MCF 10A (cell line): ENCODE results near the gene KLHL17. TPM values are rescaled to one million over a fixed set of nuclear protein-coding genes. Genes with fewer than 3 reads are reported as not detected.

ENCODE experiments used
- BruUV-seq: library from RNA; stranded (reverse); fragments of 400-500 nt; replicated peaks from 2 replicates; lab custom pipeline; 2021; lab: Mats Ljungman, UMichigan
- CTCF ChIA-PET: fragments of 300-600 bp; sonication (Branson Sonifier 250); formaldehyde crosslinking; extraction: SDS; loops from one replicate; lab custom pipeline; 2021; ENCODE audit warnings: antibody characterized with exemption, inconsistent platforms; lab: Yijun Ruan, JAX
- POLR2A ChIA-PET: fragments of 300-600, 350-650 bp; sonication (Branson Sonifier 250); formaldehyde crosslinking; extraction: SDS; loops from one replicate; lab custom pipeline; 2020; ENCODE audit warnings: antibody characterized with exemption, inconsistent platforms; lab: Yijun Ruan, JAX
- DNase-seq: peaks from one replicate; pipeline ENCODE4 v3.0.0-alpha.2; 2018; ENCODE audit not compliant: unreplicated experiment
- H3K27ac Mint-ChIP-seq: one replicate; pipeline ENCODE4 v1.8.0; 2022; ENCODE audit warnings: mild to moderate bottlenecking, low read depth, mixed read lengths; ENCODE audit not compliant: unreplicated experiment
- H3K27me3 Mint-ChIP-seq: one replicate; pipeline ENCODE4 v1.8.0; 2022; ENCODE audit warnings: mixed read lengths; ENCODE audit not compliant: insufficient read depth, unreplicated experiment
- H3K36me3 Mint-ChIP-seq: one replicate; pipeline ENCODE4 v1.8.0; 2022; ENCODE audit warnings: mild to moderate bottlenecking, moderate library complexity, mixed read lengths; ENCODE audit not compliant: insufficient read depth, unreplicated experiment
- H3K4me1 Mint-ChIP-seq: one replicate; pipeline ENCODE4 v1.8.0; 2022; ENCODE audit warnings: mixed read lengths; ENCODE audit not compliant: insufficient read depth, unreplicated experiment
- H3K4me3 Mint-ChIP-seq: one replicate; pipeline ENCODE4 v1.8.0; 2022; ENCODE audit warnings: mild to moderate bottlenecking, moderate library complexity, mixed read lengths; ENCODE audit not compliant: unreplicated experiment
- H3K9me3 Mint-ChIP-seq: one replicate; pipeline ENCODE4 v1.8.0; 2022; ENCODE audit warnings: mixed read lengths; ENCODE audit not compliant: unreplicated experiment
- intact Hi-C: fragments of 100-400 bp; cut with micrococcal nuclease; formaldehyde crosslinking; loops from 2 replicates; pipeline ENCODE4 v1.14.1; 2022
- total RNA-seq: library from RNA; stranded (reverse); gene quantifications from 2 replicates; pipeline ENCODE4 v1.2.3, GENCODE V29; 2022
- TF ChIP-seq, protein P1 (sequence below): fragments of 200-600 bp; IDR thresholded peaks from one replicate; pipeline ENCODE4 v1.8.0; 2022; ENCODE audit warnings: antibody characterized with exemption, mild to moderate bottlenecking; ENCODE audit not compliant: unreplicated experiment

The KLHL17 gene
- total RNA-seq, 1 experiment from 2014 or later: 15.1 TPM

DNA sequence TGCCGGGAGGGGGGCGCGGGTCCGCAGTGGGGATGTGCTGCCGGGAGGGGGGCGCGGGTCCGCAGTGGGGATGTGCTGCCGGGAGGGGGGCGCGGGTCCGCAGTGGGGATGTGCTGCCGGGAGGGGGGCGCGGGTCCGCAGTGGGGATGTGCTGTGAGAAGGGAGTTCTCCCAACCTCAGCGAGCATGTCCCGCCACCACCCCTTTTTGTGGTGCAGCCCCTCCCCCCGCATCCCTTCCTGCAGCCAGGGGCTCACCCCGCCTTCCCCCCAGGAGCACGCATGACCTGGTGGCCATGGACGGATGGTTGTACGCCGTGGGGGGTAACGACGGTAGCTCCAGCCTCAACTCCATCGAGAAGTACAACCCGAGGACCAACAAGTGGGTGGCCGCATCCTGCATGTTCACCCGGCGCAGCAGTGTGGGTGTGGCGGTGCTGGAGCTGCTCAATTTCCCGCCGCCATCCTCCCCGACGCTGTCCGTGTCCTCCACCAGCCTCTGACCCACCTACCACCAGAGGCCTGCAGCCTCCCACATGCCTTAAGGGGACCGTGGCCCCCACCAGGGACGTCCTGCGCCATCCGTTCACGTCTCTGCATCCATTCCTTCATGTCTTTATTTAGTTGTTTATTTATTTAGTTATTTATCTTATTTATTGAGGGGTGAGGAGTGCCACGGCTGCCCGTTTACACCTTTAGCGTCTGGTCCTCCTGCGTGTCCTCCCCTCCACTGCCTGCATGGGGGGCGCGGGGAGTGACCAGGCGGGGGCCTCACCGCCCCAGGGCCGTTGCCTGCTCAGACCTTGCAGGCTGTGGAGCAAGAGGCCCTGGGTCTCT lies 4.5 kb downstream of the KLHL17 start:
- Mint-ChIP-seq H3K36me3 (peaks cover 11% of the 10 kb centered on the region), H3K27me3 (no peaks in the 10 kb centered on the region), H3K4me1 (peaks cover 4% of the 10 kb centered on the region), H3K9me3 (no peaks in the 10 kb centered on the region), H3K27ac (no peak overlapping the region), H3K4me3 (no peak overlapping the region)
- intact Hi-C loops: no loop called here
- ChIA-PET CTCF (interaction anchor here (0.6 to 1.4 kb wide), 2 partner anchors 11 to 18 kb away, joined by 3 to 7 read pairs; no protein-coding TSS in a partner anchor), POLR2A (no interaction called here)
- BruUV-seq: no TSS peak
- DNase-seq: no peak
- TF ChIP-seq, protein P1, sequence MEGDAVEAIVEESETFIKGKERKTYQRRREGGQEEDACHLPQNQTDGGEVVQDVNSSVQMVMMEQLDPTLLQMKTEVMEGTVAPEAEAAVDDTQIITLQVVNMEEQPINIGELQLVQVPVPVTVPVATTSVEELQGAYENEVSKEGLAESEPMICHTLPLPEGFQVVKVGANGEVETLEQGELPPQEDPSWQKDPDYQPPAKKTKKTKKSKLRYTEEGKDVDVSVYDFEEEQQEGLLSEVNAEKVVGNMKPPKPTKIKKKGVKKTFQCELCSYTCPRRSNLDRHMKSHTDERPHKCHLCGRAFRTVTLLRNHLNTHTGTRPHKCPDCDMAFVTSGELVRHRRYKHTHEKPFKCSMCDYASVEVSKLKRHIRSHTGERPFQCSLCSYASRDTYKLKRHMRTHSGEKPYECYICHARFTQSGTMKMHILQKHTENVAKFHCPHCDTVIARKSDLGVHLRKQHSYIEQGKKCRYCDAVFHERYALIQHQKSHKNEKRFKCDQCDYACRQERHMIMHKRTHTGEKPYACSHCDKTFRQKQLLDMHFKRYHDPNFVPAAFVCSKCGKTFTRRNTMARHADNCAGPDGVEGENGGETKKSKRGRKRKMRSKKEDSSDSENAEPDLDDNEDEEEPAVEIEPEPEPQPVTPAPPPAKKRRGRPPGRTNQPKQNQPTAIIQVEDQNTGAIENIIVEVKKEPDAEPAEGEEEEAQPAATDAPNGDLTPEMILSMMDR: no peak

DNA sequence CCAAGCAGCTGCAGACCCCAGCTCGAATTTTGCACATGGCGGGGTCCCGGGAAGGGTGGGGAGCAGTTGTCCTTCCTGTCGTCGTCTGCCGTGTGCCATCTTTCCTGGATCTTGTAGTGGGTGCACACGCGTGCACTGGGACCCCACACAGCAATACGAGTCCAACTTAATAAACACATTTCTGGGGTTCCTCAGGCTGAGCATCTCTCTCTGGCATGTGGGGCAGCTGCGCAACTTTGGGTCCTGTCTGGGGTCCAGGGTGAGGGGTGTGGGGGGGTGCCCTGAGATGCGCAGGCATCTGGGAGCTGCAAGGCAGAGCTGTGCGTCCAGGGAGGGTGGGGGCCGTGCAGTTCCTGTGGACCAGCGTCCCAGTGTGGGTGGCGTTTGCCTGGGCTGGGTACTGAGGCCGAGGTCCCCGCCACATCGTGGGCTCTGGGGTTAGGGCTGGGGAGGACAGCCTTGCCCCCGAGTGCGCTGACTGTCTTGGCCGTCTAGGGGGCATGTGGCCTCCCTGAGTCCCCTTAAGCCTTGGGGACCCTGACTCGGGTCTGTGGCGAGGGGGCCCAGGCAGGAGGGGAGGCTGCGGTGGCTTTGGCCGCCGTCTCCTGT lies 5.2 kb downstream of the KLHL17 start:
- intact Hi-C loops: no loop called here

DNA sequence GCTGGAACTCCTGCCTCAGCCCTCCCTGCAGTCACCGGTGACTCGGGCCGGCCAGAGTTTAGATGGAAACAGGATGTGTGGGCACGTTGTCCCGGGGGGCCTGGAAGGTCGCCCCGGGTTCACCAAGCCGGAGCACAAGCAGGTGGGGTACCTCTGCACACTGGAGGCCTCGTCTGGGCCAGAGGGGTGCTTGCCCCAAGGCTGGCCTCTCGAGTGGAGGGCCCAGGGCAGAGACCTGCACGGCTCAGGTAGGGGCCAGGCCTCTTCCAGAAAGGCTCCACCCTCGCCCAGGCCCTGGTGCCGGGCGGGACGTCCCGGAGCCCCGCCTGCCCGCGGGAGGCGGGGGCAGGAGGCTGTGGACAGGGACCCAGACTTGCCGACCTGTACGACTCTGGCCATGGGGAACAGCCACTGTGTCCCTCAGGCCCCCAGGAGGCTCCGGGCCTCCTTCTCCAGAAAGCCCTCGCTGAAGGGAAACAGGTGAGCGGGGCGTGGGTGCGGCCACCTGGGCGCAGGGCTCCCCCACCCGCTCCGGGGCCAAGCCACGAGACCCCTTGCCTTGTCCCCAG lies 5.8 kb downstream of the KLHL17 start, which contains the start of gene PLEKHN1:
Gene PLEKHN1, plus strand, starts transcription at position 348 of the 569 bp plus-strand sequence. Its CDS starts 50 bp downstream, at position 398.
- H3K36me3 Mint-ChIP-seq: peaks cover 11% of the 10 kb centered on the region
- BruUV-seq: TSS peak; percentile 82
- intact Hi-C loops: no loop called here
- peak; percentile 79 for DNase-seq
- POLR2A ChIA-PET: interaction anchor here (0.5 to 1.8 kb wide), 8 partner anchors 10 to 61 kb away, joined by 3 to 11 read pairs (median 6); no protein-coding TSS in a partner anchor
- H3K4me1 Mint-ChIP-seq: peaks cover 4% of the 10 kb centered on the region
- CTCF ChIA-PET: interaction anchor here (0.6 to 1.9 kb wide), 3 partner anchors 10 to 61 kb away, joined by 5 to 7 read pairs (median 6); no protein-coding TSS in a partner anchor
- H3K4me3 Mint-ChIP-seq: peak within 1 kb of the TSS; percentile 75
- no peaks in the 10 kb centered on the region for H3K27me3 Mint-ChIP-seq
- H3K9me3 Mint-ChIP-seq: no peaks in the 10 kb centered on the region
- TF ChIP-seq, protein P1: no peak
- peak within 1 kb of the TSS; percentile 77 for H3K27ac Mint-ChIP-seq

More for the DNA sequence above, 5.2 kb downstream of the KLHL17 start:
- DNase-seq: no peak
- Mint-ChIP-seq H3K4me1 (peaks cover 4% of the 10 kb centered on the region), H3K27me3 (no peaks in the 10 kb centered on the region), H3K36me3 (peaks cover 11% of the 10 kb centered on the region), H3K9me3 (no peaks in the 10 kb centered on the region), H3K4me3 (peak overlapping the region; percentile 75), H3K27ac (no peak overlapping the region)
- CTCF ChIA-PET: interaction anchor here (0.6 to 1.4 kb wide), 2 partner anchors 10 to 17 kb away, joined by 3 to 7 read pairs; no protein-coding TSS in a partner anchor
- TF ChIP-seq, protein P1: no peak
- POLR2A ChIA-PET: interaction anchor here (1.8 kb wide), 1 partner anchor 10 kb away, joined by 7 read pairs; no protein-coding TSS in a partner anchor
- no TSS peak for BruUV-seq
